Measurements from ENCODE around the gene CTSW. TPM values are rescaled to one million over a fixed set of nuclear protein-coding genes. Genes with fewer than 3 reads are reported as not detected.

CTSW gene
- total and polyA plus RNA-seq, 12 donors, result 0.17 to 7.9 (median 0.55) TPM; not detected in 1

GRCh38 chr11:65918211-65919140, 38.8 kb downstream of the CTSW start, which contains the start of gene C11orf68:
TSS of gene C11orf68 (minus strand) at chr11:65919062. CDS start at chr11:65919031, 31 bp downstream.
- ATAC-seq, result peak in 2 of 8 donors; percentile 0 to 1

GRCh38 chr11:65919141-65919572, 39.5 kb downstream of the CTSW start, which contains the start of gene DRAP1:
TSS of gene DRAP1 (plus strand) at chr11:65919426. CDS start at chr11:65919502, 76 bp downstream.
- Histone ChIP-seq H3K27ac (peak within 1 kb of the TSS; percentile 95 to 99 (median 97)), H3K4me3 (peak within 1 kb of the TSS; percentile 81 to 100 (median 98)), H3K27me3 (no peaks in the 10 kb centered on the region), H3K4me1 (peaks cover 36 to 60% (median 53%) of the 10 kb centered on the region in 9 donors), H3K9me3 (no peaks in the 10 kb centered on the region), H3K36me3 (peaks cover 0 to 41% (median 4%) of the 10 kb centered on the region in 9 donors)
- peak; percentile 98 to 100 for DNase-seq
- peak; percentile 91 to 98 (median 95) for ATAC-seq
- intact Hi-C loops (cut with DNase I), result loop anchor here in 5 of 10 donors (1.0 to 5.0 kb wide), 8 partner anchors 28 to 347 kb away; partner anchors contain the start of genes SART1 (in 5 of the 5), FIBP (in 4 of the 5), CCDC85B (in 1 of the 5) and FAM89B (in 1 of the 5)
- 1 to 2% methylated on average over 36 to 56 of the region's 59 CpGs for WGBS, 2 donors
- peak in 1 of 9 donors; percentile 19 for TF ChIP-seq CTCF (IDR thresholded peaks at IDR 0.05)

More at GRCh38 chr11:65918211-65919140, 38.8 kb downstream of the CTSW start, which contains the start of gene C11orf68:
- peak in 1 of 2 donors; percentile 14 for DNase-seq
- intact Hi-C loops (cut with DNase I), result loop anchor here in 5 of 10 donors (1.0 to 5.0 kb wide), 8 partner anchors 28 to 346 kb away; partner anchors contain the start of genes SART1 (in 5 of the 5), FIBP (in 4 of the 5), CCDC85B (in 1 of the 5) and FAM89B (in 1 of the 5)
- Histone ChIP-seq H3K27ac (peak within 1 kb of the TSS; percentile 95 to 99 (median 97)), H3K4me3 (peak within 1 kb of the TSS; percentile 81 to 100 (median 98)), H3K9me3 (no peaks in the 10 kb centered on the region), H3K36me3 (peaks cover 0 to 37% (median 4%) of the 10 kb centered on the region in 9 donors), H3K27me3 (no peaks in the 10 kb centered on the region), H3K4me1 (peaks cover 36 to 60% (median 53%) of the 10 kb centered on the region in 9 donors)
- TF ChIP-seq CTCF (IDR thresholded peaks at IDR 0.05), result no peak
- 4 to 6% methylated on average over 46 to 77 of the region's 77 CpGs for WGBS, 2 donors

GRCh38 chr11:65919573-65920371, 40.1 kb downstream of the CTSW start:
- DNase-seq (peak in 1 of 2 donors; percentile 52), ATAC-seq (peak; percentile 7 to 46 (median 20))
- Histone ChIP-seq H3K9me3 (no peaks in the 10 kb centered on the region), H3K4me1 (peaks cover 36 to 58% (median 49%) of the 10 kb centered on the region in 9 donors), H3K27ac (peak overlapping the region; percentile 62 to 96 (median 92)), H3K27me3 (no peaks in the 10 kb centered on the region), H3K36me3 (peaks cover 0 to 42% (median 4%) of the 10 kb centered on the region in 9 donors), H3K4me3 (peak overlapping the region; percentile 55 to 100 (median 98))
- intact Hi-C loops (cut with DNase I), result loop anchor here in 6 of 10 donors (1.0 to 5.0 kb wide), 8 partner anchors 29 to 347 kb away; partner anchors contain the start of genes SART1 (in 6 of the 6), FIBP (in 4 of the 6), CCDC85B (in 1 of the 6) and FAM89B (in 1 of the 6)
- 0 to 1% methylated on average over 39 to 60 of the region's 60 CpGs for WGBS, 2 donors
- TF ChIP-seq CTCF (IDR thresholded peaks at IDR 0.05), result no peak
